Neural progenitor cell (in vitro differentiated cells): Measurements from ENCODE around the gene EPHA4. TPM values are rescaled to one million over a fixed set of nuclear protein-coding genes. Genes with fewer than 3 reads are reported as not detected.

ENCODE experiments used
- DNase-seq: peaks from one replicate; pipeline ENCODE4 v3.0.0-alpha.2; 2016; ENCODE audit warnings: low spot score
- H2AFZ ChIP-seq: fragments of 200-600 bp; sonication (generic); replicated peaks from 2 replicates; pipeline ENCODE4 v1.6.1; 2016; ENCODE audit warnings: antibody characterized with exemption
- H3F3A ChIP-seq: fragments of 200-600 bp; sonication (generic); 2 replicates; pipeline ENCODE4 v1.6.1; 2016; ENCODE audit warnings: antibody characterized with exemption, low read depth
- H3K27ac ChIP-seq: fragments of 200-600 bp; sonication (generic); 2 replicates; pipeline ENCODE4 v1.5.1; 2016; ENCODE audit warnings: mild to moderate bottlenecking
- H3K27me3 ChIP-seq: fragments of 200-600 bp; sonication (generic); 2 replicates; pipeline ENCODE4 v1.6.1; 2016; ENCODE audit warnings: mild to moderate bottlenecking, moderate library complexity
- H3K36me3 ChIP-seq: fragments of 200-600 bp; sonication (generic); 2 replicates; pipeline ENCODE4 v1.5.1; 2016
- H3K4me1 ChIP-seq: fragments of 200-600 bp; sonication (generic); 2 replicates; pipeline ENCODE4 v1.6.1; 2016; ENCODE audit warnings: mixed run types
- H3K4me2 ChIP-seq: fragments of 200-600 bp; sonication (generic); 2 replicates; pipeline ENCODE4 v1.6.1; 2016
- H3K4me3 ChIP-seq: fragments of 200-600 bp; sonication (generic); 2 replicates; pipeline ENCODE4 v1.5.1; 2016
- H3K79me2 ChIP-seq: fragments of 200-600 bp; sonication (generic); 2 replicates; pipeline ENCODE4 v1.6.1; 2016; ENCODE audit warnings: low read depth
- H3K9ac ChIP-seq: fragments of 200-600 bp; sonication (generic); 2 replicates; pipeline ENCODE4 v1.6.1; 2016
- H3K9me3 ChIP-seq: fragments of 200-600 bp; sonication (generic); 2 replicates; pipeline ENCODE4 v1.5.1; 2016; ENCODE audit warnings: low read depth
- H4K20me1 ChIP-seq: fragments of 200-600 bp; sonication (generic); 2 replicates; pipeline ENCODE4 v1.6.1; 2016; ENCODE audit warnings: low read depth
- H3K27ac Mint-ChIP-seq: 3 replicates; pipeline ENCODE4 v1.8.0; 2021; ENCODE audit warnings: mixed read lengths
- H3K27me3 Mint-ChIP-seq: 2 replicates; pipeline ENCODE4 v1.8.0; 2022; ENCODE audit warnings: low read depth, mild to moderate bottlenecking, inconsistent platforms, moderate library complexity, mixed read lengths; ENCODE audit not compliant: insufficient read depth
- H3K36me3 Mint-ChIP-seq: 3 replicates; pipeline ENCODE4 v1.8.0; 2021; ENCODE audit warnings: mixed read lengths
- H3K4me1 Mint-ChIP-seq: 3 replicates; pipeline ENCODE4 v1.8.0; 2021; ENCODE audit warnings: mixed read lengths
- H3K4me3 Mint-ChIP-seq: 3 replicates; pipeline ENCODE4 v1.8.0; 2021; ENCODE audit warnings: mild to moderate bottlenecking, moderate library complexity, mixed read lengths
- H3K9me3 Mint-ChIP-seq: 3 replicates; pipeline ENCODE4 v1.8.0; 2020; ENCODE audit warnings: mixed read lengths
- EZH2 ChIP-seq: fragments of 200-600 bp; sonication (generic); IDR thresholded peaks from 2 replicates; pipeline ENCODE4 v1.6.1; 2017; ENCODE audit warnings: antibody characterized with exemption, mild to moderate bottlenecking, moderate library complexity
- EZH2phosphoT487 ChIP-seq: fragments of 200-600 bp; sonication (generic); IDR thresholded peaks from 2 replicates; pipeline ENCODE4 v1.6.1; 2017; ENCODE audit warnings: antibody characterized with exemption
- total RNA-seq: library from RNA; depleted of rRNA; stranded (reverse); fragments of >200 nt; gene quantifications from 2 replicates; pipeline ENCODE4 v1.2.3, GENCODE V29; 2015; ENCODE audit warnings: low replicate concordance
- TF ChIP-seq, protein P1 (sequence below): fragments of 200-600 bp; sonication (generic); IDR thresholded peaks from 2 replicates; pipeline ENCODE4 v1.5.1; 2017; ENCODE audit warnings: antibody characterized with exemption, mild to moderate bottlenecking

Gene EPHA4
- total RNA-seq, 1 donor from 2014 or later: 323 TPM

DNA sequence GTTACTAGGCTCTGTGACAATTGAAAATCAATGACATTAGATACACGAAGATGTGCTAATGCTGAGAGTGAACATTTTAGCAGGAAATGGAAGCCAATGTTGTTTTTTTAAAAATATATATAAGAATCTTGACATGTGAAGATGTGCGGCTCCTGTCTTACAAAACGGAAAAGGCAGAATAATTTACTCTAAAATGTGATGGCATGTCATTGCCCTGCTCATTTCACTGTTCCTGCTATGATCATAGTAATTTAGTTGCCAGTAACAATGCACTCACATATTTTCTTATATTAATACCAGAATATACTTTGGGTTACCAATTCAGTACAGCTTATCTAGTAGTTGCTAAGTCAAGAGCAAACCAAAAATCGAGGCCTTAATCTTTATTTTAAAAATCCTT is 10.3 kb downstream of the EPHA4 start:
- H3K27me3 Mint-ChIP-seq: peaks cover 2% of the 10 kb centered on the region
- Histone ChIP-seq H2AFZ (no peak overlapping the region), H3K36me3 (peaks cover 36% of the 10 kb centered on the region), H3K9me3 (no peaks in the 10 kb centered on the region), H3F3A (peaks cover 67% of the 10 kb centered on the region), H3K4me2 (peak overlapping the region; percentile 96), H3K9ac (no peak overlapping the region), H3K27me3 (no peaks in the 10 kb centered on the region), H3K4me1 (peaks cover 94% of the 10 kb centered on the region), H3K27ac (peak overlapping the region; percentile 45), H4K20me1 (peaks cover 100% of the 10 kb centered on the region), H3K79me2 (peaks cover 100% of the 10 kb centered on the region), H3K4me3 (peak overlapping the region; percentile 97)
- TF ChIP-seq, protein P1, sequence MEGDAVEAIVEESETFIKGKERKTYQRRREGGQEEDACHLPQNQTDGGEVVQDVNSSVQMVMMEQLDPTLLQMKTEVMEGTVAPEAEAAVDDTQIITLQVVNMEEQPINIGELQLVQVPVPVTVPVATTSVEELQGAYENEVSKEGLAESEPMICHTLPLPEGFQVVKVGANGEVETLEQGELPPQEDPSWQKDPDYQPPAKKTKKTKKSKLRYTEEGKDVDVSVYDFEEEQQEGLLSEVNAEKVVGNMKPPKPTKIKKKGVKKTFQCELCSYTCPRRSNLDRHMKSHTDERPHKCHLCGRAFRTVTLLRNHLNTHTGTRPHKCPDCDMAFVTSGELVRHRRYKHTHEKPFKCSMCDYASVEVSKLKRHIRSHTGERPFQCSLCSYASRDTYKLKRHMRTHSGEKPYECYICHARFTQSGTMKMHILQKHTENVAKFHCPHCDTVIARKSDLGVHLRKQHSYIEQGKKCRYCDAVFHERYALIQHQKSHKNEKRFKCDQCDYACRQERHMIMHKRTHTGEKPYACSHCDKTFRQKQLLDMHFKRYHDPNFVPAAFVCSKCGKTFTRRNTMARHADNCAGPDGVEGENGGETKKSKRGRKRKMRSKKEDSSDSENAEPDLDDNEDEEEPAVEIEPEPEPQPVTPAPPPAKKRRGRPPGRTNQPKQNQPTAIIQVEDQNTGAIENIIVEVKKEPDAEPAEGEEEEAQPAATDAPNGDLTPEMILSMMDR: no peak
- no peak for TF ChIP-seq EZH2phosphoT487
- peaks cover 53% of the 10 kb centered on the region for H3K4me1 Mint-ChIP-seq
- no peak overlapping the region for H3K27ac Mint-ChIP-seq
- H3K36me3 Mint-ChIP-seq: peaks cover 39% of the 10 kb centered on the region
- peaks cover 3% of the 10 kb centered on the region for H3K9me3 Mint-ChIP-seq
- no peak overlapping the region for H3K4me3 Mint-ChIP-seq
- no peak for DNase-seq

DNA sequence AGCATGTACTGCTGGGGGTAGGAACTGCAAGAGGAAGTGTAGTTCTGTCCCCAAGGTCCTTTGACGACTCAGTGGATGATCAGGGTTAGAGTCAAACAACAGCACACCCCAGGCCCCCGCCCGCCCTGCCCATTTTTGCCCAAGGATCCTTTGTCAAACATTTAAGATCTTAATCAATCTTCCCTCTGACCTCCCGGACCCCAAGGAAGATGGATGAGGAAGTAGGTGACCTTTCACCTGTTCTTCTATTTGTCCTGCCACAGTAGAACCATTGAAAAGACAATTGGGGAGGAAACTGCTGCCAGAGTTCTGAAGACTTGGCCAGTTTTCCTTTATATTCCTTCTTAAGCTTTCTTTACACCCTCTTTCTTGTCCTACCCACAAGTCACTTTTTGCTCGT is 12.1 kb downstream of the EPHA4 start:
- peaks cover 56% of the 10 kb centered on the region for H3K4me1 Mint-ChIP-seq
- H3K79me2 ChIP-seq: peaks cover 100% of the 10 kb centered on the region
- H3K27ac ChIP-seq: no peak overlapping the region

DNA sequence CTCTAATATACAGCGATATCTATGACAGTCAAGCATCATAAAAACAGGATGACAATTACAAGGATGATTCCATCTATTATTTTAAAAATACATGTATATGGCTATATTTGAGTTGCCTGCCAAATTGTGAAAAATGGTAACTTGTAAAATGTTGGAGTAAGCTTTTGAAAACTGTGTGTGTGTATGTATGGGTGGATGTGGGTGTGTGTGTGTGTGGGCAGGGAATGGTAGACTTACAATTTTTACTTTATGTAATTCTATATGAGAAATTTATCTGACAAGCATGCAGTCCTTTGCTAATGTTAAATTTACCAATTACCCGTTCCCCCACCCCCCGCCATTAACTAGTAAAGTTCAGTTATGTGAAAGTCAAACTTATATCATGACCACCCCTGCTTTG is 14.0 kb downstream of the EPHA4 start:
- H3K4me3 ChIP-seq: no peak overlapping the region
- H2AFZ ChIP-seq: no peak overlapping the region
- no peak overlapping the region for H3K9ac ChIP-seq
- Mint-ChIP-seq H3K27ac (no peak overlapping the region), H3K27me3 (peaks cover 2% of the 10 kb centered on the region), H3K4me3 (no peak overlapping the region), H3K4me1 (peaks cover 67% of the 10 kb centered on the region), H3K36me3 (peaks cover 20% of the 10 kb centered on the region), H3K9me3 (no peaks in the 10 kb centered on the region)
- no peak overlapping the region for H3K27ac ChIP-seq
- peaks cover 100% of the 10 kb centered on the region for H3K79me2 ChIP-seq
- H3K9me3 ChIP-seq: no peaks in the 10 kb centered on the region
- DNase-seq: no peak
- H3K27me3 ChIP-seq: no peaks in the 10 kb centered on the region
- TF ChIP-seq, protein P1: no peak
- TF ChIP-seq EZH2 (no peak), EZH2phosphoT487 (no peak)
- H3K36me3 ChIP-seq: peaks cover 25% of the 10 kb centered on the region
- H3K4me1 ChIP-seq: peaks cover 95% of the 10 kb centered on the region
- peaks cover 100% of the 10 kb centered on the region for H4K20me1 ChIP-seq
- peak overlapping the region; percentile 42 for H3K4me2 ChIP-seq
- H3F3A ChIP-seq: peaks cover 74% of the 10 kb centered on the region

More for the DNA sequence above, 12.1 kb downstream of the EPHA4 start:
- Mint-ChIP-seq H3K4me3 (no peak overlapping the region), H3K27me3 (no peaks in the 10 kb centered on the region), H3K9me3 (peaks cover 3% of the 10 kb centered on the region), H3K36me3 (peaks cover 32% of the 10 kb centered on the region), H3K27ac (no peak overlapping the region)
- H3K9ac ChIP-seq: no peak overlapping the region
- H3K9me3 ChIP-seq: no peaks in the 10 kb centered on the region
- H3K4me2 ChIP-seq: peak overlapping the region; percentile 42
- no peak for DNase-seq
- H3F3A ChIP-seq: peaks cover 74% of the 10 kb centered on the region
- H2AFZ ChIP-seq: no peak overlapping the region
- no peak for TF ChIP-seq EZH2
- no peak for TF ChIP-seq EZH2phosphoT487
- TF ChIP-seq, protein P1: no peak
- no peaks in the 10 kb centered on the region for H3K27me3 ChIP-seq
- H3K36me3 ChIP-seq: peaks cover 27% of the 10 kb centered on the region
- H3K4me1 ChIP-seq: peaks cover 95% of the 10 kb centered on the region
- peaks cover 100% of the 10 kb centered on the region for H4K20me1 ChIP-seq
- peak overlapping the region; percentile 8 for H3K4me3 ChIP-seq
